ENCODE data around the gene LDLRAD3. TPM values are rescaled to one million over a fixed set of nuclear protein-coding genes. Genes with fewer than 3 reads are reported as not detected.

The LDLRAD3 gene
- total and polyA plus RNA-seq, 12 donors: 5.4 to 16.7 (median 10.2) TPM

- H3K4me3 ChIP-seq: no peak overlapping the region
- H3K27me3 ChIP-seq: no peaks in the 10 kb centered on the region
- DNase-seq: no peak
- TF ChIP-seq, protein P1, sequence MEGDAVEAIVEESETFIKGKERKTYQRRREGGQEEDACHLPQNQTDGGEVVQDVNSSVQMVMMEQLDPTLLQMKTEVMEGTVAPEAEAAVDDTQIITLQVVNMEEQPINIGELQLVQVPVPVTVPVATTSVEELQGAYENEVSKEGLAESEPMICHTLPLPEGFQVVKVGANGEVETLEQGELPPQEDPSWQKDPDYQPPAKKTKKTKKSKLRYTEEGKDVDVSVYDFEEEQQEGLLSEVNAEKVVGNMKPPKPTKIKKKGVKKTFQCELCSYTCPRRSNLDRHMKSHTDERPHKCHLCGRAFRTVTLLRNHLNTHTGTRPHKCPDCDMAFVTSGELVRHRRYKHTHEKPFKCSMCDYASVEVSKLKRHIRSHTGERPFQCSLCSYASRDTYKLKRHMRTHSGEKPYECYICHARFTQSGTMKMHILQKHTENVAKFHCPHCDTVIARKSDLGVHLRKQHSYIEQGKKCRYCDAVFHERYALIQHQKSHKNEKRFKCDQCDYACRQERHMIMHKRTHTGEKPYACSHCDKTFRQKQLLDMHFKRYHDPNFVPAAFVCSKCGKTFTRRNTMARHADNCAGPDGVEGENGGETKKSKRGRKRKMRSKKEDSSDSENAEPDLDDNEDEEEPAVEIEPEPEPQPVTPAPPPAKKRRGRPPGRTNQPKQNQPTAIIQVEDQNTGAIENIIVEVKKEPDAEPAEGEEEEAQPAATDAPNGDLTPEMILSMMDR (IDR thresholded peaks at IDR 0.05): no peak
- TF ChIP-seq POLR2A (IDR thresholded peaks at IDR 0.05): no peak
- H3K27ac ChIP-seq: peak overlapping the region in 1 of 5 donors; percentile 76
- H3K36me3 ChIP-seq (replicated peaks in 1 of 2): no peaks in the 10 kb centered on the region
- 52 to 64% (median 57%) methylated on average over 5 of the region's 5 CpGs for WGBS, 4 donors
- H3K4me1 ChIP-seq (replicated peaks in 1 of 2): no peaks in the 10 kb centered on the region
- intact Hi-C loops (cut with DNase I): no loop called here
- H3K9me3 ChIP-seq (replicated peaks in 1 of 3): no peaks in the 10 kb centered on the region
Measured at GRCh38 chr11:35932681-35933319, 11.1 kb upstream of the LDLRAD3 start.

DNA sequence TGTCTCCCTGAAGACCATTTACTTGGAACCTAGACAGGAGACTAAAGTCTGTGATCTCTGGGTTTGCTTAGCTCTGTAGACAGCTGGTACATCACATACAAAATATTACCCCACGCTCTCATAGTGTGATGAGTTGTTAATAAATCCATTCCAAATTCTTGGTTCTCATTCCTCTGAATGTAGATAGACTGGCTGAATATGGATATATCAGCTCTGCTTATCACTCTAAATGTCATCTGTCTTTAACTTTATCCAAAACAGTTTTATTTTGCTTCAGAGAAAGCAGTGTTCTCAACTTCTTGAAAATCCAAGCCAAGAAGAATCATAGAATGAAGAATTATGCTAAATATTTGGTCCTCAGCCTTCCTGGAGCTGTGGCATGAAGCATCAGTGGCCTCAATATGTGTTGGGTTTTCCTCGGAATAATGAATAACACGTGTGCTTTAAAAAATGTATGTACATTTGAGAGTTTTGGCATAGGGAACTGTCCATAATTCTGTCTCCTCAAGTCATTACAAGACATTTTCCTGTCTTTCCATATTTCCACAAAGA lies 10.5 kb upstream of the LDLRAD3 start:
- H3K27me3 ChIP-seq: no peaks in the 10 kb centered on the region
- no peaks in the 10 kb centered on the region for H3K4me1 ChIP-seq (replicated peaks in 1 of 2)
- H3K9me3 ChIP-seq (replicated peaks in 1 of 3): no peaks in the 10 kb centered on the region
- H3K4me3 ChIP-seq: no peak overlapping the region
- WGBS, 4 donors: 73 to 80% (median 74%) methylated on average over 3 of the region's 3 CpGs
- H3K36me3 ChIP-seq (replicated peaks in 1 of 2): no peaks in the 10 kb centered on the region
- no peak for TF ChIP-seq POLR2A (IDR thresholded peaks at IDR 0.05)
- TF ChIP-seq, protein P1 (IDR thresholded peaks at IDR 0.05): no peak
- DNase-seq: no peak
- intact Hi-C loops (cut with DNase I): no loop called here
- H3K27ac ChIP-seq: peak overlapping the region in 1 of 5 donors; percentile 51

- no peaks in the 10 kb centered on the region for H3K27me3 ChIP-seq
Measured at GRCh38 chr11:35934271-35934670, 9.6 kb upstream of the LDLRAD3 start.

DNA sequence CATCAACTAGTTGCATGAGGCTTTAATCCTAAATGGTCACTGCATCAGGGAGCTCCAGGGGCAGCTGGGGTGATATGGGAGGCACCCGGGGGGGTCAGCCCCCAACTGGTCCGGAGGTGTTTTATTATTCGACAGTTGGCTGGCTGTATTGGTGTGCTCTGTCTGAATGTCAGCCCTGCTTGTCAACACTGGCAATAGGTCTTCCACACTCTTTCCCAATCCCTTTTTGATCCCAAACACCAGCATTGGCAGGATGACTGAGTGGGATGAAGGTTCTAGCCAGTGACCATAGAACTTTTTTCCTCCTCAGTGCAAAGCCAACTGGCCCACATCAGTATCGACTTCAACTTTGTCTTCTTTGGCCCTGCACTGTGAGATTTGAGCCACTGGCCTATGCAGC lies 8.9 kb upstream of the LDLRAD3 start:
- no peak for DNase-seq
- Histone ChIP-seq H3K27me3 (no peaks in the 10 kb centered on the region), H3K36me3 (replicated peaks in 1 of 2) (no peaks in the 10 kb centered on the region), H3K4me3 (no peak overlapping the region), H3K9me3 (replicated peaks in 1 of 3) (no peaks in the 10 kb centered on the region), H3K4me1 (replicated peaks in 1 of 2) (no peaks in the 10 kb centered on the region), H3K27ac (no peak overlapping the region)
- WGBS, 4 donors: 63 to 82% (median 68%) methylated on average over 4 of the region's 4 CpGs
- intact Hi-C loops (cut with DNase I): no loop called here
- no peak for TF ChIP-seq POLR2A (IDR thresholded peaks at IDR 0.05)
- TF ChIP-seq, protein P1 (IDR thresholded peaks at IDR 0.05): no peak

More at GRCh38 chr11:35934271-35934670, 9.6 kb upstream of the LDLRAD3 start:
- Histone ChIP-seq H3K4me3 (no peak overlapping the region), H3K27ac (no peak overlapping the region), H3K36me3 (replicated peaks in 1 of 2) (no peaks in the 10 kb centered on the region), H3K9me3 (replicated peaks in 1 of 3) (no peaks in the 10 kb centered on the region), H3K4me1 (replicated peaks in 1 of 2) (no peaks in the 10 kb centered on the region)
- 49 to 70% (median 69%) methylated on average over 6 to 7 of the region's 7 CpGs for WGBS, 4 donors
- intact Hi-C loops (cut with DNase I): no loop called here
- no peak for DNase-seq
- no peak for TF ChIP-seq POLR2A (IDR thresholded peaks at IDR 0.05)
- TF ChIP-seq, protein P1 (IDR thresholded peaks at IDR 0.05): no peak

All from adrenal gland (tissue), 12 donors.